ENCODE results near the gene IRF1.

IRF1 gene, protein sequence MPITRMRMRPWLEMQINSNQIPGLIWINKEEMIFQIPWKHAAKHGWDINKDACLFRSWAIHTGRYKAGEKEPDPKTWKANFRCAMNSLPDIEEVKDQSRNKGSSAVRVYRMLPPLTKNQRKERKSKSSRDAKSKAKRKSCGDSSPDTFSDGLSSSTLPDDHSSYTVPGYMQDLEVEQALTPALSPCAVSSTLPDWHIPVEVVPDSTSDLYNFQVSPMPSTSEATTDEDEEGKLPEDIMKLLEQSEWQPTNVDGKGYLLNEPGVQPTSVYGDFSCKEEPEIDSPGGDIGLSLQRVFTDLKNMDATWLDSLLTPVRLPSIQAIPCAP

DNA sequence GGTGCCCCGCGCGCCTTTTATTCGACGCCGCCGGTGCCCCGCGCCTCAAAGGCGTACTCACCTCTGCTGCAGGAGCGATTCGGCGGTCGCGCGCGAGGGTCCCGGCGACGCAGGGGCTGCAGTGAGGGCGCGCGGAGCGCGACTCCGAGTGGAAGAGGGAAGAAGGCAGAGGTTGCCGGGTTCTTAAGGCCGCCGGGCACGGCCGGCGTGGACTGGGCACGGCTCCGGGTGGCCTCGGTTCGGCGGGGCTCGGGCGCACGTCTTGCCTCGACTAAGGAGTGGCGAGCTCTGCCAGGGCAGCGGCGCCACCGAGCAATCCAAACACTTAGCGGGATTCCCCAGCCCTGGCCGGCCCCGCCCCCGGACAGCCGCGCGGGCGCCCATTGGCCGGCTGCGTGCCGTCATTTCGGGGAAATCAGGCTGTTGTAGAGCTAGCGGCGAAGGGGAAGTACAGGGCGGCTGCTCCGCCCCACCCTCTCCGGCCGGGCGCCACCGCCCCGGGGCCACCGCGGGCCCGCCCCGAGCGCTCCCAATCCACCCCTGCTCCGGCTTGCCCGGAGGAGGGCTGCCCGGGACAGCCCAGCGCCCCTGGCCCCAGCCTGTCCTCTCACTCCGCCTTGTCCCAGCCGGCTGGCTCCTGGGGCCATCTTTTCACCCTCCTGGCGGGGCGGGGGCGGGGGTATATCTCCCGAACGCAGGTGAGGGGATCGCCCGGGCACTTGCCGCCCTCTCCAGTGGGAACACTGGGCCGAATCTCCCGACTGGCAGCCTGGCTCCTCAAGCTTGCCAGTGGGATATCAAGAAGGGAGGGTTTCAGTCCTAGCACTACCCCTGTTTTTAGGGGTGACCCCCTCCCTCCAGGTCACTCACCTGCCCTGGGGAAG lies at the start of gene IRF1:
Gene IRF1, minus strand, starts transcription at position 290 of the 884 bp plus-strand sequence. CDS start 1,295 bp downstream, outside the sequence.
- TF ChIP-seq, protein P1, sequence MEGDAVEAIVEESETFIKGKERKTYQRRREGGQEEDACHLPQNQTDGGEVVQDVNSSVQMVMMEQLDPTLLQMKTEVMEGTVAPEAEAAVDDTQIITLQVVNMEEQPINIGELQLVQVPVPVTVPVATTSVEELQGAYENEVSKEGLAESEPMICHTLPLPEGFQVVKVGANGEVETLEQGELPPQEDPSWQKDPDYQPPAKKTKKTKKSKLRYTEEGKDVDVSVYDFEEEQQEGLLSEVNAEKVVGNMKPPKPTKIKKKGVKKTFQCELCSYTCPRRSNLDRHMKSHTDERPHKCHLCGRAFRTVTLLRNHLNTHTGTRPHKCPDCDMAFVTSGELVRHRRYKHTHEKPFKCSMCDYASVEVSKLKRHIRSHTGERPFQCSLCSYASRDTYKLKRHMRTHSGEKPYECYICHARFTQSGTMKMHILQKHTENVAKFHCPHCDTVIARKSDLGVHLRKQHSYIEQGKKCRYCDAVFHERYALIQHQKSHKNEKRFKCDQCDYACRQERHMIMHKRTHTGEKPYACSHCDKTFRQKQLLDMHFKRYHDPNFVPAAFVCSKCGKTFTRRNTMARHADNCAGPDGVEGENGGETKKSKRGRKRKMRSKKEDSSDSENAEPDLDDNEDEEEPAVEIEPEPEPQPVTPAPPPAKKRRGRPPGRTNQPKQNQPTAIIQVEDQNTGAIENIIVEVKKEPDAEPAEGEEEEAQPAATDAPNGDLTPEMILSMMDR (IDR thresholded peaks at IDR 0.05), result no peak
- Histone ChIP-seq H3K9me3 (no peaks in the 10 kb centered on the region), H3K27ac (peak within 1 kb of the TSS; percentile 87 to 89), H3K4me1 (peaks cover 0 to 46% (median 42%) of the 10 kb centered on the region in 4 donors), H3K36me3 (peaks cover 7 to 25% (median 18%) of the 10 kb centered on the region in 3 donors), H3K4me3 (peak within 1 kb of the TSS; percentile 73 to 75), H3K27me3 (no peaks in the 10 kb centered on the region)
- intact Hi-C loops (cut with DNase I; ENCODE audit: low total_unique reads), result loop anchor here (10.0 kb wide), 1 partner anchor 76 kb away; no protein-coding TSS in a partner anchor
- DNase-seq, result peak; percentile 96 to 99

DNA sequence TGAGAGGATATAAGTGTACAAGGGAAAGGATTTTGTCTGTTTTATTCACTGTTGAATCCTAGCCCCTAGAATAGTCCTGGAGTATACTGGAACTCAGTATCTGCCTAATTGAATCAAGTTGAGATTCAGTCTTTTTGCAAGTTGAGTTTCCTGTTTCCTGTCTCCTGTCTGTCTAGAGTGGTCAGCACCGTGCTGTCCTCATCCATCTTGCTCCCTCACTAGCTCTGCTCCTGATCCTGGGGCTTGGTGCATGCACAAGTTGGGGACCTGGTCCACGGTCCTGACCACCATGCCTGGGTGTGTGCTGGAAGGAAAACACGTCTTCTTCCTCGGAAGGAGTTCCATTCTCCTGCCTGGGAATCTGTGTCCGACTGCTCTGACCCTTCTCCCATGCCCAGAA lies 49.6 kb upstream of the IRF1 start:
- H3K36me3 ChIP-seq, result no peaks in the 10 kb centered on the region
- intact Hi-C loops (cut with DNase I; ENCODE audit: low total_unique reads), result no loop called here
- no peak for DNase-seq
- no peaks in the 10 kb centered on the region for H3K27me3 ChIP-seq
- TF ChIP-seq, protein P1 (IDR thresholded peaks at IDR 0.05), result no peak
- H3K27ac ChIP-seq, result no peak overlapping the region
- H3K4me1 ChIP-seq, result no peaks in the 10 kb centered on the region
- H3K4me3 ChIP-seq, result no peak overlapping the region
- no peaks in the 10 kb centered on the region for H3K9me3 ChIP-seq

DNA sequence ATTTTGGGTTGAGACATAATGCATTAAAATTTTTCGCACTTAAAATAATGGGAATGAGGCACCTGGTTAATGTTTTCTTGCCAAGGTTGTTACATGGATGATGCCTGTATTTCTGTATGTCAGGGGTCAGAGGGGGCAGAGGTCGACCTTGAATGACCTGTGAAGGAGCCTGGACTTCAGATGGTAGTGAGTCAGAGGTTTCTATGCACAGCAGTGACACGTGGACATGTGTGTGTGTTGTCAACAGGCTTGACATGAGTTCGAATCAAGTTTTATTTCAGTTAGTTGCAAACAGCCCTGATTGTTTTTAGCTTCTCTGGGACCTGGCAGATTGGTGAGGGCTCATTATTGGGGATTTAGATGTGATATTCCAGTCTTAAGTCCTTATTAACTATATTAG lies 49.1 kb upstream of the IRF1 start:
- Histone ChIP-seq H3K4me1 (no peaks in the 10 kb centered on the region), H3K4me3 (no peak overlapping the region), H3K9me3 (no peaks in the 10 kb centered on the region), H3K36me3 (no peaks in the 10 kb centered on the region), H3K27ac (no peak overlapping the region), H3K27me3 (no peaks in the 10 kb centered on the region)
- DNase-seq, result no peak
- TF ChIP-seq, protein P1 (IDR thresholded peaks at IDR 0.05), result no peak
- intact Hi-C loops (cut with DNase I; ENCODE audit: low total_unique reads), result no loop called here

DNA sequence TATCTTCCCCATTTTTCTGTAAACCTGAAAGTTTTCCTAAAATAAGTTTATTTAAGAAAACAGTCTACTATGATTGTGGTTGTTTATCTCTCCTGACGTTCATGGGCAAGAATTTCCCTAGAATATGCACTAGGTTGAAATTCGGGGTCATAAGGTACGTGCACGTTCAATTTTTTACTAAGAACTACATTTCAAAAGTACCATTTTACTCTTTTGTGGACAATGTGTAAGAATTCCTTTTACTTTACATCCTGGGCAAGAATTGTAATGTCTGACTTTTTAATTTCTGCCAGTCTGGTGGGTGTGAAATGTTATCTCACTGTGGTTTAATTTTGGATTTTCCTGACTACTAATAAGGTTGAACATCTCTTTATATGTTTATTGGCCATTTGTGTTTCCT lies 40.4 kb upstream of the IRF1 start:
- TF ChIP-seq, protein P1 (IDR thresholded peaks at IDR 0.05), result no peak
- intact Hi-C loops (cut with DNase I; ENCODE audit: low total_unique reads), result no loop called here

DNA sequence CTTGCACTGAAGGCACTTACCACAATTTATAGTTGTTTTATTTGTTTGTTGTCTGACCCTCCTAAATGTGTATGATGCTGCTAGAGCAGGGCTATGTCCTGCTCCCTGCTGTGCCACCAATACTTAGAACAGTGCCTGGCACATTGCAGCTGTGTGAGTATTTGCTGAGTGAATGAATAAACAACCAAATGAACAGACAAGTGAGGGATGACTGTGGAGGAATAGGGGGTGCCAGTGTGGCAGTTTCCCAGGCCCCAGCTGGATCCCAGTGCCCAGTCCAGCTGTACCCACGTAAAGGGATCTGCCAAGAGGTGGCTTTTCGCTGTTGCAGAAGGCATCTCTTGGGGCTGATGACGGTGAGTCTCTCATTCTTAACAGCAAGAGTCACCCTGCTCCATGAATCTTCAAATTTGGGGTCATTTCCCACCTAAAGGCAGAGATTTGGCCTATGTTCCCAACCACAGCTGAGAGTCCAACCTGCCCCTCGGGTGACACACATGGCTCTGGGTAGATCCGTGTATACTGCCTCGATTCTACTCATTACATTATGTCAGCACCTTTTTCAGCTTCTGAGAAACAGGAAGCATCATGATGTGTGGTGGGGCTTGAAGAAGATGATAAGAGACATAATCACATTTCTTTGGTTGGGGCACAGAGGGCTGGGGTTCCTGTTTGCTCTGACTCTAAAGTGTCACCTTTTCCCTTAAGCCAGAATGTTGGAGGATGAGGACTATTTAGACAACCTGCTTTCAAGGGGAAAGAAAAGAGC lies 38.5 kb upstream of the IRF1 start:
- TF ChIP-seq, protein P1 (IDR thresholded peaks at IDR 0.05), result no peak
- Histone ChIP-seq H3K4me1 (peaks cover 0 to 6% (median 2%) of the 10 kb centered on the region in 4 donors), H3K27me3 (no peaks in the 10 kb centered on the region), H3K36me3 (no peaks in the 10 kb centered on the region), H3K27ac (no peak overlapping the region), H3K9me3 (no peaks in the 10 kb centered on the region), H3K4me3 (no peak overlapping the region)
- intact Hi-C loops (cut with DNase I; ENCODE audit: low total_unique reads), result loop anchor here (10.0 kb wide), 1 partner anchor 146 kb away; the partner anchor contains the start of gene IL4
- DNase-seq, result no peak

More for the DNA sequence above, 40.4 kb upstream of the IRF1 start:
- H3K4me3 ChIP-seq, result no peak overlapping the region
- peaks cover 0 to 6% (median 2%) of the 10 kb centered on the region in 4 donors for H3K4me1 ChIP-seq
- H3K27ac ChIP-seq, result no peak overlapping the region
- DNase-seq, result no peak
- H3K36me3 ChIP-seq, result no peaks in the 10 kb centered on the region
- no peaks in the 10 kb centered on the region for H3K9me3 ChIP-seq
- no peaks in the 10 kb centered on the region for H3K27me3 ChIP-seq

Data from tibial artery (tissue), 4 donors.